Hepatocyte (in vitro differentiated cells): Measurements from ENCODE around the gene SCAF1.

Experiments
- CTCF ChIP-seq: fragments of 200-600 bp; sonication (generic); IDR thresholded peaks from 2 replicates; pipeline ENCODE4 v1.5.1; 2016; ENCODE audit warnings: antibody characterized with exemption, mild to moderate bottlenecking; ENCODE audit not compliant: poor library complexity
- EZH2 ChIP-seq: fragments of 200-600 bp; sonication (generic); IDR thresholded peaks from 2 replicates; pipeline ENCODE4 v1.6.1; 2016; ENCODE audit warnings: antibody characterized with exemption, mild to moderate bottlenecking, borderline replicate concordance
- EZH2phosphoT487 ChIP-seq: fragments of 200-600 bp; sonication (generic); IDR thresholded peaks from one replicate; pipeline ENCODE4 v1.6.1; 2018; ENCODE audit warnings: antibody characterized with exemption, mild to moderate bottlenecking, low read depth, moderate library complexity; ENCODE audit not compliant: unreplicated experiment, severe bottlenecking

GRCh38 chr19:49690079-49690655 lies 48.2 kb downstream of the SCAF1 start:
- no peak for TF ChIP-seq CTCF
- no peak for TF ChIP-seq EZH2phosphoT487
- TF ChIP-seq EZH2: no peak
